Neutrophil (primary cell): ENCODE measurements around the gene LCE6A.

Experiments used
- H3K27ac ChIP-seq: fragments of 200-600 bp; sonication (generic); 2 replicates; pipeline ENCODE4 v1.5.1; 2016; ENCODE audit warnings: mild to moderate bottlenecking, moderate library complexity
- H3K27me3 ChIP-seq: fragments of 200-600 bp; sonication (generic); 2 replicates; pipeline ENCODE4 v1.6.0; 2016; ENCODE audit warnings: mild to moderate bottlenecking
- H3K36me3 ChIP-seq: fragments of 200-600 bp; sonication (generic); 2 replicates; pipeline ENCODE4 v1.5.1; 2017
- H3K4me1 ChIP-seq, 2 experiments: fragments of 200-600 bp in 1 of 2; sonication (generic) in 1 of 2; 1 replicate in 1 of 2; 2 replicates in 1 of 2; pipeline versions ENCODE4 v1.5.1 to v1.6.1; 2013 to 2016; ENCODE audit warnings: low read depth in 1 of 2, low read length in 1 of 2, mild to moderate bottlenecking in 1 of 2, moderate library complexity in 1 of 2; ENCODE audit not compliant: control insufficient read depth in 1 of 2, insufficient read depth in 1 of 2
- H3K4me3 ChIP-seq, 2 experiments: fragments of 200-600 bp in 1 of 2; sonication (generic) in 1 of 2; 1 replicate in 1 of 2; 2 replicates in 1 of 2; pipeline ENCODE4 v1.5.1; 2013 to 2016; ENCODE audit warnings: low read depth in 1 of 2, low read length in 1 of 2, mild to moderate bottlenecking in 1 of 2, moderate library complexity in 1 of 2
- H3K9me3 ChIP-seq: fragments of 200-600 bp; sonication (generic); 2 replicates; pipeline ENCODE4 v1.5.1; 2016
- TF ChIP-seq, protein P1 (sequence below): fragments of 200-600 bp; sonication (generic); IDR thresholded peaks from 2 replicates; pipeline ENCODE4 v1.5.1; 2016; ENCODE audit warnings: antibody characterized with exemption

The LCE6A gene

GRCh38 chr1:152888126-152888525 is 45.5 kb downstream of the LCE6A start:
- Histone ChIP-seq H3K4me1 (no peaks in the 10 kb centered on the region), H3K9me3 (no peaks in the 10 kb centered on the region), H3K36me3 (no peaks in the 10 kb centered on the region), H3K27me3 (peaks cover 48% of the 10 kb centered on the region), H3K4me3 (no peak overlapping the region), H3K27ac (no peak overlapping the region)
- TF ChIP-seq, protein P1, sequence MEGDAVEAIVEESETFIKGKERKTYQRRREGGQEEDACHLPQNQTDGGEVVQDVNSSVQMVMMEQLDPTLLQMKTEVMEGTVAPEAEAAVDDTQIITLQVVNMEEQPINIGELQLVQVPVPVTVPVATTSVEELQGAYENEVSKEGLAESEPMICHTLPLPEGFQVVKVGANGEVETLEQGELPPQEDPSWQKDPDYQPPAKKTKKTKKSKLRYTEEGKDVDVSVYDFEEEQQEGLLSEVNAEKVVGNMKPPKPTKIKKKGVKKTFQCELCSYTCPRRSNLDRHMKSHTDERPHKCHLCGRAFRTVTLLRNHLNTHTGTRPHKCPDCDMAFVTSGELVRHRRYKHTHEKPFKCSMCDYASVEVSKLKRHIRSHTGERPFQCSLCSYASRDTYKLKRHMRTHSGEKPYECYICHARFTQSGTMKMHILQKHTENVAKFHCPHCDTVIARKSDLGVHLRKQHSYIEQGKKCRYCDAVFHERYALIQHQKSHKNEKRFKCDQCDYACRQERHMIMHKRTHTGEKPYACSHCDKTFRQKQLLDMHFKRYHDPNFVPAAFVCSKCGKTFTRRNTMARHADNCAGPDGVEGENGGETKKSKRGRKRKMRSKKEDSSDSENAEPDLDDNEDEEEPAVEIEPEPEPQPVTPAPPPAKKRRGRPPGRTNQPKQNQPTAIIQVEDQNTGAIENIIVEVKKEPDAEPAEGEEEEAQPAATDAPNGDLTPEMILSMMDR: no peak
